ENCODE results near the gene POLD1. TPM values are rescaled to one million over a fixed set of nuclear protein-coding genes. Genes with fewer than 3 reads are reported as not detected.

Gene POLD1
- total and polyA plus RNA-seq, 7 experiments from 2014 or later, result 26.0 to 110 (median 40.8) TPM

- peaks cover 0 to 6% of the 10 kb centered on the region in 2 donors for H3K27me3 ChIP-seq (ENCODE audit: control insufficient read depth in 2 of 2, insufficient read depth in 2 of 2, low read length in 2 of 2)
- Mint-ChIP-seq H3K4me1 (peaks cover 0 to 14% (median 4%) of the 10 kb centered on the region in 7 donors), H3K27ac (no peak overlapping the region), H3K27me3 (peaks cover 10 to 40% (median 28%) of the 10 kb centered on the region in 5 donors), H3K9me3 (peaks cover 0 to 1% (median 0%) of the 10 kb centered on the region in 11 donors), H3K36me3 (no peaks in the 10 kb centered on the region), H3K4me3 (no peak overlapping the region)
- peaks cover 0 to 5% of the 10 kb centered on the region in 2 donors for H3K4me1 ChIP-seq (ENCODE audit: control insufficient read depth in 2 of 2, insufficient read depth in 2 of 2, low read length in 2 of 2)
- H3K27ac ChIP-seq (ENCODE audit: low read depth, low read length), result no peak overlapping the region
- ChIA-PET CTCF (interaction anchor here (0.6 kb wide), 1 partner anchor 337 kb away, joined by 4 read pairs; no protein-coding TSS in a partner anchor), POLR2A (no interaction called here)
- H3K36me3 ChIP-seq (ENCODE audit: control insufficient read depth in 2 of 3, insufficient read depth in 3 of 3, low read length in 3 of 3), result no peaks in the 10 kb centered on the region
- ATAC-seq (no peak), DNase-seq (no peak)
- no peak overlapping the region for H3K4me3 ChIP-seq (ENCODE audit: low read length)
- H3K9me3 ChIP-seq (ENCODE audit: control insufficient read depth in 2 of 3, low read length in 3 of 3), result no peaks in the 10 kb centered on the region
- intact Hi-C loops (cut with micrococcal nuclease), result no loop called here
Observed at GRCh38 chr19:50458396-50459066, 74.4 kb downstream of the POLD1 start.

DNA sequence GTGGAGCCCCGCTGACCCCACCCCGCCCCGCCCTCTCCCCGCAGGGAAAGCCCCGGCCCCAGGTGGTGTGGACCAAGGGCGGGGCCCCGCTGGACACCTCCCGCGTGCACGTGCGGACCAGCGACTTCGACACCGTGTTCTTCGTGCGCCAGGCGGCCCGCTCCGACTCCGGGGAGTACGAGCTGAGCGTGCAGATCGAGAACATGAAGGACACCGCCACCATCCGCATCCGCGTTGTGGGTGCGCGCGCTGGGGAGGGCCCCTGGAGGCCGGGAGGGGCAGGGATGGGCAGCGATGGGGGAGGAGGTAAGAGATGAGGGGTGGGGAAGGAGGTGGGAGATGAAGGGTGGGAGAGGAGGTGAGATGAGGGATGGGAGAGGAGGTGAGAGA, 74.9 kb downstream of the POLD1 start:
- ChIA-PET CTCF (no interaction called here), POLR2A (interaction anchor here (0.6 kb wide), 1 partner anchor 83 kb away, joined by 3 read pairs; no protein-coding TSS in a partner anchor)
- Histone ChIP-seq H3K36me3 (ENCODE audit: control insufficient read depth in 2 of 3, insufficient read depth in 3 of 3, low read length in 3 of 3) (no peaks in the 10 kb centered on the region), H3K27me3 (ENCODE audit: control insufficient read depth in 2 of 2, insufficient read depth in 2 of 2, low read length in 2 of 2) (peaks cover 0 to 6% of the 10 kb centered on the region in 2 donors), H3K27ac (ENCODE audit: low read depth, low read length) (no peak overlapping the region), H3K9me3 (ENCODE audit: control insufficient read depth in 2 of 3, low read length in 3 of 3) (no peaks in the 10 kb centered on the region), H3K4me1 (ENCODE audit: control insufficient read depth in 2 of 2, insufficient read depth in 2 of 2, low read length in 2 of 2) (peaks cover 0 to 5% of the 10 kb centered on the region in 2 donors), H3K4me3 (ENCODE audit: low read length) (no peak overlapping the region)
- no peak for ATAC-seq
- H3K9me3 Mint-ChIP-seq, result peaks cover 0 to 1% (median 0%) of the 10 kb centered on the region in 11 donors
- no peaks in the 10 kb centered on the region for H3K36me3 Mint-ChIP-seq
- H3K27me3 Mint-ChIP-seq, result peaks cover 10 to 41% (median 28%) of the 10 kb centered on the region in 5 donors
- intact Hi-C loops (cut with micrococcal nuclease), result no loop called here
- H3K27ac Mint-ChIP-seq, result no peak overlapping the region
- no peak overlapping the region for H3K4me3 Mint-ChIP-seq
- DNase-seq, result no peak
- peaks cover 0 to 14% (median 4%) of the 10 kb centered on the region in 7 donors for H3K4me1 Mint-ChIP-seq

DNA sequence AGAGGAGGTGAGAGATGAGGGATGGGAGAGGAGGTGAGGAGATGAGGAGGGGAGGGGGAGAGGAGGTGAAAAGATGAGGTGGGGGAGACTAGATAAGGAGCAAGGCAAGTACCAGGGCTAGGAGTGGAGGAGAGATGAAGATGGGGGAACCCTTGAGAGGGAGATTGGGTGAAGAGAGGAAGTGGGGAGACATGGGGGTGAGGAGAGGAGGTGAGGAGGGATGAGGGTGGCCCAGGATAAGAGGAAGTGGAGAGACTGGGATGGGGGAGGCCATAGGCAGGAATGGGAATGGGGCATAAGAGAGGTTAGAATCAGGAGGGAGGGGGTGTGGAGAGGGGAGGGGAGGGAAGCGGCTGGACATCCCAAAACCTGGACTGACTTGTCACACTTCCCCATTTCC, 75.5 kb downstream of the POLD1 start:
- Mint-ChIP-seq H3K36me3 (no peaks in the 10 kb centered on the region), H3K4me1 (peaks cover 0 to 14% (median 4%) of the 10 kb centered on the region in 7 donors), H3K9me3 (peaks cover 0 to 1% (median 0%) of the 10 kb centered on the region in 11 donors), H3K27ac (no peak overlapping the region), H3K4me3 (peak overlapping the region in 1 of 10 donors; percentile 12), H3K27me3 (peaks cover 10 to 42% (median 28%) of the 10 kb centered on the region in 5 donors)
- no peak for DNase-seq
- ATAC-seq, result no peak
- H3K4me3 ChIP-seq (ENCODE audit: low read length), result no peak overlapping the region
- H3K4me1 ChIP-seq (ENCODE audit: control insufficient read depth in 2 of 2, insufficient read depth in 2 of 2, low read length in 2 of 2), result peaks cover 0 to 5% of the 10 kb centered on the region in 2 donors
- no peaks in the 10 kb centered on the region for H3K9me3 ChIP-seq (ENCODE audit: control insufficient read depth in 2 of 3, low read length in 3 of 3)
- CTCF ChIA-PET, result interaction anchor here (0.6 kb wide), 1 partner anchor 95 kb away, joined by 3 read pairs; no protein-coding TSS in a partner anchor
- intact Hi-C loops (cut with micrococcal nuclease), result loop anchor here in 1 of 2 donors (5.0 kb wide), 1 partner anchor 47 kb away; no protein-coding TSS in a partner anchor
- no peaks in the 10 kb centered on the region for H3K36me3 ChIP-seq (ENCODE audit: control insufficient read depth in 2 of 3, insufficient read depth in 3 of 3, low read length in 3 of 3)
- H3K27ac ChIP-seq (ENCODE audit: low read depth, low read length), result no peak overlapping the region
- POLR2A ChIA-PET, result interaction anchor here (0.6 kb wide), 1 partner anchor 84 kb away, joined by 3 read pairs; no protein-coding TSS in a partner anchor
- peaks cover 0 to 6% of the 10 kb centered on the region in 2 donors for H3K27me3 ChIP-seq (ENCODE audit: control insufficient read depth in 2 of 2, insufficient read depth in 2 of 2, low read length in 2 of 2)

GRCh38 chr19:50460161-50460765, 76.1 kb downstream of the POLD1 start:
- Mint-ChIP-seq H3K4me1 (peaks cover 0 to 14% (median 4%) of the 10 kb centered on the region in 7 donors), H3K27me3 (peaks cover 10 to 49% (median 28%) of the 10 kb centered on the region in 5 donors), H3K36me3 (no peaks in the 10 kb centered on the region), H3K9me3 (peaks cover 0 to 1% (median 0%) of the 10 kb centered on the region in 11 donors), H3K27ac (no peak overlapping the region), H3K4me3 (no peak overlapping the region)
- H3K4me1 ChIP-seq (ENCODE audit: control insufficient read depth in 2 of 2, insufficient read depth in 2 of 2, low read length in 2 of 2), result peaks cover 0 to 5% of the 10 kb centered on the region in 2 donors
- ChIA-PET CTCF (interaction anchor here (0.6 to 1.6 kb wide), 4 partner anchors 92 to 103 kb away, joined by 3 to 13 read pairs (median 6); no protein-coding TSS in a partner anchor), POLR2A (interaction anchor here (0.8 kb wide), 1 partner anchor 103 kb away, joined by 3 read pairs; no protein-coding TSS in a partner anchor)
- DNase-seq (no peak), ATAC-seq (peak; percentile 30)
- no peak overlapping the region for H3K27ac ChIP-seq (ENCODE audit: low read depth, low read length)
- no peaks in the 10 kb centered on the region for H3K9me3 ChIP-seq (ENCODE audit: control insufficient read depth in 2 of 3, low read length in 3 of 3)
- intact Hi-C loops (cut with micrococcal nuclease), result loop anchor here in 1 of 2 donors (5.0 kb wide), 1 partner anchor 48 kb away; no protein-coding TSS in a partner anchor
- H3K36me3 ChIP-seq (ENCODE audit: control insufficient read depth in 2 of 3, insufficient read depth in 3 of 3, low read length in 3 of 3), result no peaks in the 10 kb centered on the region
- peaks cover 0 to 6% of the 10 kb centered on the region in 2 donors for H3K27me3 ChIP-seq (ENCODE audit: control insufficient read depth in 2 of 2, insufficient read depth in 2 of 2, low read length in 2 of 2)
- H3K4me3 ChIP-seq (ENCODE audit: low read length), result no peak overlapping the region

DNA sequence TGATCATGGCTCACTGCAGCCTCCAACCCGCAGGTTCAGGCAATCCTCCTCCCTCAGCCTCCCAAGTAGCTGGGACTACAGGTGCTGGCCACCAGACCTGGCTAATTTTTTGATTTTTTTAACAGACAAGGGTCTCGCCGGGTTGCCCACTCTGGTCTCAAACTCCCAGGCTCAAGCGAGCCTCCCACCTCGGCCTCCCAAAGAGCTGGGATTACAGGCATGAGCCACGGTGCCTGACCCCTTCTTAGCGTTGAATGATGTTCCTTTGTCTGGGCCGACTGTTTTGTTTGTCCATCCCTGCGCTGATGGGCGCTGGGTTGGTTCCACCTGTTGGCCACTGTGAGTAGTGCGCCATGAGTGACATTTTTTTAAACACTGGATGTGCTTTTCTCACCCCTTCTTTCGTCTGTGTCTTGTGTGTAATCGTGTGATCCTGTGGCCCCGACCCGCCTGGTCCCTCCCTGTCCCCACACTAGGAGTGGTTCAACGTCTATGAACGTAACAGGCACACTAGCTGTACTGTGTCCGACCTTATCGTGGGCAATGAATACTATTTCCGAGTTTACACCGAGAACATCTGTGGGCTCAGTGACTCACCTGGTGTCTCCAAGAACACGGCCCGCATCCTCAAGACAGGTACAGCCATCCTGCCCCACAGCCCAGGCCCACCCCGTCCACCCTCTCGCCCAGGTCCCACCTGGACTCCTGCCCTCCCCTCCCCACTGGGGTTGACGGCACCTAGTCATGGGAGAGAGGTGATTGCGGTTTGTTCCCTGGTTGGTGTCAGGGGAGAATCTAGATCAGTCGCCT, 77.1 kb downstream of the POLD1 start:
- peak overlapping the region in 1 of 9 donors; percentile 52 for H3K27ac Mint-ChIP-seq

More for the DNA sequence above, 77.1 kb downstream of the POLD1 start:
- Mint-ChIP-seq H3K4me3 (no peak overlapping the region), H3K4me1 (peaks cover 0 to 14% (median 4%) of the 10 kb centered on the region in 7 donors), H3K9me3 (peaks cover 0 to 1% (median 0%) of the 10 kb centered on the region in 11 donors), H3K27me3 (peaks cover 10 to 44% (median 21%) of the 10 kb centered on the region in 5 donors), H3K36me3 (no peaks in the 10 kb centered on the region)
- Histone ChIP-seq H3K4me1 (ENCODE audit: control insufficient read depth in 2 of 2, insufficient read depth in 2 of 2, low read length in 2 of 2) (peaks cover 0 to 5% of the 10 kb centered on the region in 2 donors), H3K9me3 (ENCODE audit: control insufficient read depth in 2 of 3, low read length in 3 of 3) (no peaks in the 10 kb centered on the region), H3K27ac (ENCODE audit: low read depth, low read length) (no peak overlapping the region), H3K36me3 (ENCODE audit: control insufficient read depth in 2 of 3, insufficient read depth in 3 of 3, low read length in 3 of 3) (no peaks in the 10 kb centered on the region), H3K4me3 (ENCODE audit: low read length) (no peak overlapping the region), H3K27me3 (ENCODE audit: control insufficient read depth in 2 of 2, insufficient read depth in 2 of 2, low read length in 2 of 2) (peaks cover 0 to 6% of the 10 kb centered on the region in 2 donors)
- DNase-seq, result peak in 8 of 9 donors; percentile 23 to 68 (median 46)
- CTCF ChIA-PET, result interaction anchor here (1.2 to 1.6 kb wide), 2 partner anchors 95 to 104 kb away, joined by 3 to 13 read pairs; no protein-coding TSS in a partner anchor
- POLR2A ChIA-PET, result interaction anchor here (0.6 to 0.8 kb wide), 2 partner anchors 92 to 104 kb away, joined by 3 read pairs; no protein-coding TSS in a partner anchor
- ATAC-seq, result peak; percentile 87
- intact Hi-C loops (cut with micrococcal nuclease), result loop anchor here (1.0 to 5.0 kb wide), 5 partner anchors 30 to 104 kb away; no protein-coding TSS in a partner anchor

Data from naive thymus-derived CD4-positive, alpha-beta T cell (primary cell).